ENCODE results near the gene SDHAF4.
"Not testable (repeated sequence)": the region's sequence is repeated elsewhere in the genome, so short reads cannot be mapped to it uniquely, and the experiment has no call there.

SDHAF4 gene

DNA sequence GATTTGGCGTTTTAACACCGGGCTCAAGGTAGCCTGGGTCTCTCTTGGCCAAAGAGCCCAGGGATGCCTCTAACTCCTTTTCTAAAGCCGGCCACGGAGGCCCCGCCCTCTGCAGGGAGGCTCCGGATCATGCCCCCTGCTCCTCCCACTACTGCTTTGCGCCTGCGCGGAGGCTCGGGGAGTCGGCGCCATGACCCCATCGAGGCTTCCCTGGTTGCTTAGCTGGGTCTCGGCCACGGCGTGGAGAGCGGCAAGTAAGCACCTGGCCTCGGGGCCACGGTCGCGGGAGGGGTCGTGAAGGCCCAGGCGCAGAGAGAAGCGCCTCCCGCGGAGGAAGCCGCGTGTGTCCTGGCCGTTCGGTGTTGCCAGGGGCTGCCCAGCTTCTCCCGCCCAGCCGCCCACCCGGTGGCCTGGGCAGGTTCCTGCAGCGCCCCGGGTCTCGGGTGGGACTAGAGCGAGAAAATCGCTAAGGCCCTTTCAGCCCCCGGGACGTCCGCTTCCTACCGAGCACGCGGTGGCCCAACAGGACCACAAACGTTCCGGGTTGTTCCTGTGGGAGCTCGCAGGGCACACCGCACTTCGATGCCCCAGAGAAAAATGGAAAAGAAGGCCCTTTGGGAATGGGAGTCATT lies at the start of gene SDHAF4:
Gene SDHAF4 (plus strand): TSS at position 180 of the 632 bp plus-strand sequence. CDS start 11 bp downstream, at position 191.
- DNase-seq: peak; percentile 94

- no peak for DNase-seq
These were observed 48.0 kb upstream of the SDHAF4 start for GRCh38 chr6:70518723-70519122.

DNA sequence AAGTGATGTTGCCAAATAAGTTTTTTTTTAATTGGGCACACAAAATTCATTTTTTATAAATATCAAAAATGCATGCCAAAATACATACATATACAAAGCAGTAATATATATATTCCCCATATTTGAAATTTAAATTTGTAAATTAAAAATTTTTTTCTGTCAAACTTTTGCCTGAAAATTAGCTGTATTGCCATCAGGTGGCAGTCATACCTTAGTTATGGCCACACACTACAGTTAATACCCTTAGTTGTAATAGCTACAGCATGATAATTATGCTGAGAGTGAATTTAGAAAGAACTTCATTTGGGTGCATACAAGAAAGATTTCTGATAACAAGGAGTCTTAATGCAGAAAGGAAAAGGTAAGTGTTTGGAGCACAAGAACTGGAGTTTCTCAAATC lies 46.2 kb upstream of the SDHAF4 start:
- DNase-seq: no peak

DNA sequence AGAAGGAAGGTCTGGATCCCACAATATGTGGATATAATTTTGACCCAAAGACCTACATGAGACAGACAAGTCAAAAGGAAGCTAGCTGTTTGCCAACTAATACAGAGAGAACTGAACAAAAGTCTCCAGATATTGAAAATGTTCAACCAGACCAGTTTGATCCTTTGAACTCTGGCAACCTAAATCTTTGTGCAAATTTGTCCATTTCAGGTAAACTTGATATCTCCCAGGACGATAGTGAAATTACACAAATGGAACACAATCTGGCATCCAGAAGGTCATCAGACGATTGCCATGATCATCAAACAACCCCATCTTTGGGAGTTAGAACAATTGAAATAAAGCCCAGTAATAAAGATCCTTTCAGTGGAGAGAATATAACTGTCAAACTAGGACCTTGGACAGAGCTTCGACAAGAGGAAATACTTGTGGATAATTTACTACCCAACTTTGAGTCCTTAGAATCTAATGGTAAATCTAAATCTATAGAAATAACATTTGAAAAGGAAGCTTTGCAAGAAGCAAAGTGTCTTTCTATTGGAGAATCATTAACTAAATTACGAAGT lies 41.9 kb upstream of the SDHAF4 start:
- no peak for DNase-seq

- DNase-seq: no peak
These were observed 39.5 kb upstream of the SDHAF4 start for GRCh38 chr6:70527071-70527737.

GRCh38 chr6:70530023-70530422 lies 36.7 kb upstream of the SDHAF4 start:
- DNase-seq: no peak

GRCh38 chr6:70531133-70531532 lies 35.6 kb upstream of the SDHAF4 start:
- no peak for DNase-seq

GRCh38 chr6:70537266-70537665 lies 29.5 kb upstream of the SDHAF4 start:
- DNase-seq: no peak

GRCh38 chr6:70538376-70538775 lies 28.4 kb upstream of the SDHAF4 start:
- no peak for DNase-seq

DNA sequence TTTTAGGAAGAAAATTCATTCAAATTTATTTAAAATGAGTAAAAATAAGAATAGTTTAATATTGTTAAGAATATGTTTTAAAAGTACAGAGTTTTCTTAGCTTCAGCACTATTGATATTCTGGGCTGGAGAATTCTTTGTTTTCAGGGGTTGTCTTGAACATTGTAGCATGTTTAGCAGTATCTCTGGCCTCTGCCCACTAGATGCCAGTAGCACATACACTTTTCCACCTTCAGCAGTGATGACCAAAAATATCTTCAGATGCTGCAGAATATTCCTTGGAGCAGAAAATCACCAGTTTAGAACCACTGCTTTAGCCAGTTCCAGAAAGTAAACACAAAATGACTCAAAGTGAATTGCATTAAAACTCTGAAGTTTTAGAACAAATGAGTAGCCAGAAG lies 19.4 kb upstream of the SDHAF4 start:
- DNase-seq: no peak

DNA sequence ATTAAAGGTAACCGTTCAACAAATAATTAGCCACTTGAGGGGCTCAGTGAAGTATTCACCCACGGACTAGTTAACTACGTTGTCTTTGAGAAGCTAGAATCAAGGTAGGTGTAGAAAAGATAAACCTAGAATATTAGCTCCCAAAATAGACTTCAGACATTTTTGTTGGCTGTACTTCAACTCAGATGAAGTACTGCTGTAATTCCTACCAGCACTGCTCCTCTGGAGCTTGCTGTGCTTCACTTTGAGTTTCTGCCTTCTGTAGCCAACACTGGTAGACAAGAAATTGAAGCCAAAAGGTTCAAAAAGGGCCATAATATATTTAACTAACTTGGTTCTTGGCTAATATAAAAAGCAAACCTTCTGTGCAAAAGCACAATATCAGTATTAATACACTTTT lies 18.8 kb upstream of the SDHAF4 start:
- no peak for DNase-seq

GRCh38 chr6:70549327-70549726 lies 17.4 kb upstream of the SDHAF4 start:
- no peak for DNase-seq

- no peak for DNase-seq
These were observed 15.2 kb upstream of the SDHAF4 start for GRCh38 chr6:70551566-70551965.

- not testable (repeated sequence) for DNase-seq
These were observed 14.3 kb upstream of the SDHAF4 start for GRCh38 chr6:70552286-70552940.

GRCh38 chr6:70552974-70553373 lies 13.8 kb upstream of the SDHAF4 start:
- DNase-seq: no peak

DNA sequence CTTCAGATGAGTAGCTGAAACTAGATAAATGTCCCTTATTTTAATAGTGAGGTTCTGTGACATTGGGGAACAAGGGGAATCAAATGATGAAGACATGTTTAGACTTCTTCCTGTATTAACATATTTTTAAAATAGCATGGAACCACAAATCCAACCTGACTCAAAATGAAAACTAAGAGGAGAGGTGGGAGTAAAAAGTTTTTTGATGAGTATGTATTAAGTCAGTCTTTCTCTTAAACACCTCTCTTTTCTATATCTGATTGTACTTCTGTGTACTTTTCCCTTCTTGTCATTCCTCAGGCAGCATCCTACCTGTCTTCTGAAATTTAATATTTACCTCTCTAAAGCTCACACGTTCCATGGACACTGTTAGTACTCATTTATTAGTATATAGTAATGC lies 8.7 kb upstream of the SDHAF4 start:
- no peak for DNase-seq

DNA sequence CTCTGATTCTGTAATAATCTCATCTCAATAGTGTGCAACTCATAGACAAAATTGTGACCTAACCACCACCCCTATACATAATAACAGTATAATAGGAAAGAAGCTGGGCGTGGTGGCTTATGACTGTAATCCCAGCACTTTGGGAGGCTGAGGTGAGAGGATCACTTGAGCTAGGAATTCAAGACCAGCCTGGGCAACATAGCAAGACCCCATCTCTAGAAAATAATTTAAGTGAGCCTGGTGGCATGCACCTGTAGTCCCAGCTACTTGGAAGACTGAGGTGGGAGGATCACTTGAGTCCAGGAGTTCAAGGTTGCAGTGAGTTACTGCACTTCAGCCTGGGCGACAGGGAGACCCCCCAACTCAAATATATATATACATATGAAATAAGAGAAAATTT lies 4.3 kb upstream of the SDHAF4 start:
- DNase-seq: not testable (repeated sequence)

DNA sequence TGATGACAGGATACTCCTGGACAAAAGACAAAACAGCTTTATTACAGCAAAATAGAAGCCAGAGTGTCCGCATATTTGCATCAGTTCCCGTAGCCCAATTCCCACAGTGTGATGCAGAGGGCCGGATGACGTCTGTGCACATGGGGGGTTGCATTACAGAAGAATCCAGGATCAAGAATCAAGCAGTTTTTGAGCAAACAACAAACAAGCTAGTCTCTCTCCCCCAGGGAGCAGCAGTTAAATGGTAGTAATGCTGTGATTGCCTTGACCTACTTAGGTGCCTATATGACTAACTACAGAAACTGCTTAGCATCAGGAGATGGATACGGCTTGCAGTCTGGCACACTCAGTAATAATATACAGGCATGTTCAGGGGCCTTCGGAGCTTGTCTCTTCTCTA lies 3.2 kb upstream of the SDHAF4 start:
- DNase-seq: peak; percentile 41

- no peak for DNase-seq
These were observed 7.9 kb downstream of the SDHAF4 start for GRCh38 chr6:70574643-70575042.

GRCh38 chr6:70575899-70576495 lies 9.3 kb downstream of the SDHAF4 start:
- no peak for DNase-seq

GRCh38 chr6:70586114-70586513 lies 19.4 kb downstream of the SDHAF4 start:
- DNase-seq: no peak

DNA sequence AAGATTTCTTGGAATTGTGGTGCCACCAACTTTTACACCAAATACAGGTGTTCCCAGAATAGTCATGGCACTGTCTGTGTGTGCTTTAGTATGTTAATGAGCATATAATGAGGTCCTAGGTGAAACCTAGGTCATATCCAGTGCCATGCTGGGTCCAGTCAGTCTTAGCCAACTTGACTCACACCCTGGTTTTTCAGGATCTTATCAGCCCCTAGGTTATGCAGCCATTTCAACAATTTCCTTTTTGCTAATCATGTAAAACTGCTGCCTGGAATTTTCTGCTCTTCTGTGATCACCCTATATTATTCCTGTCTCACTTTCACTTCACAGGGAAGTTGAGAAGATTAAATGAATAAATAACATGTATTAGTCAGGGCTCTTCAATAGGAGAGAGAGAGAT lies 23.7 kb downstream of the SDHAF4 start:
- DNase-seq: no peak

GRCh38 chr6:70592391-70593117 lies 25.8 kb downstream of the SDHAF4 start:
- no peak for DNase-seq

All from left hindlimb (tissue), 1 donor.